K562 (cell line): ENCODE results near the gene LRRK1.

ENCODE experiments used
- HDAC1 ChIP-seq, 2 experiments: fragments of 450-650 bp; IDR thresholded peaks; 2 replicates each; pipeline ENCODE4 v1.6.1; 2016 to 2017; ENCODE audit warnings: inconsistent platforms in 1 of 2, mild to moderate bottlenecking in 1 of 2, moderate library complexity in 1 of 2
- ZNF318 ChIP-seq, 2 experiments: fragments of 450-650 bp; IDR thresholded peaks; 2 replicates each; pipeline ENCODE4 v1.6.1; 2016; ENCODE audit warnings: mild to moderate bottlenecking in 2 of 2, borderline replicate concordance in 1 of 2, low read depth in 1 of 2, moderate library complexity in 1 of 2

- TF ChIP-seq ZNF318 (IDR thresholded peaks at IDR 0.05; ENCODE audit: borderline replicate concordance in 1 of 2, low read depth in 1 of 2) (no peak), HDAC1 (IDR thresholded peaks at IDR 0.05) (no peak)
Observed at GRCh38 chr15:100947760-100948429, 28.7 kb downstream of the LRRK1 start.
